Measurements from ENCODE around the gene PARD6G. TPM values are rescaled to one million over a fixed set of nuclear protein-coding genes. Genes with fewer than 3 reads are reported as not detected.

Gene PARD6G
- total and polyA plus RNA-seq, 2 of the 13 experiments (the other 11 are each of a cell fraction or from before 2014, with no cell fraction given) = 3.6 to 7.4 TPM

GRCh38 chr18:80241919-80242777 is 5.2 kb downstream of the PARD6G start:
- no peak for ATAC-seq
- Histone ChIP-seq H3K9me3 (ENCODE audit: low read length) (no peaks in the 10 kb centered on the region), H3K27ac (ENCODE audit: extremely low read length, insufficient read depth, low read length) (no peak overlapping the region), H3K79me2 (ENCODE audit: insufficient read depth, low read length) (peaks cover 2% of the 10 kb centered on the region), H2AFZ (ENCODE audit: low read length) (no peak overlapping the region), H4K20me1 (ENCODE audit: insufficient read depth, low read length) (no peaks in the 10 kb centered on the region; the same call in 1 of the 2 replicates), H3K36me3 (replicated peaks in 1 of 2; ENCODE audit: control insufficient read depth in 1 of 2, insufficient read depth in 2 of 2, low read length in 2 of 2) (no peaks in the 10 kb centered on the region), H3K27me3 (ENCODE audit: control insufficient read depth in 1 of 2, insufficient read depth in 2 of 2, low read length in 2 of 2) (no peaks in the 10 kb centered on the region), H3K4me3 (replicated peaks in 1 of 3; ENCODE audit: insufficient read depth in 1 of 3, low read depth in 2 of 3, low read length in 3 of 3) (no peak overlapping the region), H3K4me2 (ENCODE audit: low read depth, low read length) (no peak overlapping the region), H3K9ac (ENCODE audit: insufficient read depth, low read depth, low read length) (no peak overlapping the region), H3K4me1 (ENCODE audit: insufficient read depth, low read length) (peaks cover 15% of the 10 kb centered on the region)
- no peak for FAIRE-seq
- POLR2A ChIA-PET = no interaction called here
- 94% methylated on average over 4 of the region's 7 CpGs for WGBS (ENCODE audit: low lambda C conversion rate)
- TF ChIP-seq ZNF30 (CRISPR knock-in tag; IDR thresholded peaks at IDR 0.05) = no peak
- no peak for TF ChIP-seq ZNF781 (CRISPR knock-in tag; IDR thresholded peaks at IDR 0.05; ENCODE audit: borderline replicate concordance, not compliant biosample characterization)
- no peak for TF ChIP-seq THAP7 (CRISPR knock-in tag; IDR thresholded peaks at IDR 0.05)
- no peak for TF ChIP-seq FOXK1 (CRISPR knock-in tag; IDR thresholded peaks at IDR 0.05; ENCODE audit: borderline replicate concordance, low read depth)
- TF ChIP-seq HMG20B (CRISPR knock-in tag; conservative IDR thresholded peaks at IDR 0.05) = no peak
- TF ChIP-seq TAF15 (IDR thresholded peaks at IDR 0.05; ENCODE audit: low read depth, low read length, poor library complexity, severe bottlenecking) = no peak
- TF ChIP-seq U2AF1 (optimal IDR thresholded peaks at IDR 0.05; ENCODE audit: low read depth, low read length) = no peak
- no peak for TF ChIP-seq ZSCAN29 (CRISPR knock-in tag; conservative IDR thresholded peaks at IDR 0.05)
- no peak for TF ChIP-seq ZBTB26 (CRISPR knock-in tag; IDR thresholded peaks at IDR 0.05; ENCODE audit: borderline replicate concordance)
- DNase-seq (ENCODE audit: low spot score) = no peak
- intact Hi-C loops (cut with micrococcal nuclease; ENCODE audit: unreplicated experiment) (no loop called here), in situ Hi-C loops (cut with HindIII; ENCODE audit: extremely low pct_ligation_motif_present, low pct_unique_long_range_greater_than_20kb) (no loop called here)
- BruUV-seq (replicated peaks) = no TSS peak
- CTCF ChIA-PET (ENCODE audit: low intra/inter-chr PET ratio, low total read pairs) = no interaction called here

Data from HepG2 (cell line).